HUES6 (cell line): ENCODE measurements around the gene ACVR1C.

Experiments
- H3K27ac ChIP-seq: 2 replicates; pipeline ENCODE4 v1.7.0; 2013; ENCODE audit warnings: low read depth, mild to moderate bottlenecking, low read length, inconsistent platforms
- H3K27me3 ChIP-seq: 2 replicates; pipeline ENCODE4 v1.6.1; 2013; ENCODE audit warnings: low read length; ENCODE audit not compliant: control insufficient read depth, insufficient read depth
- H3K36me3 ChIP-seq: 2 replicates; pipeline ENCODE4 v1.6.1; 2013; ENCODE audit warnings: low read length; ENCODE audit not compliant: control insufficient read depth, insufficient read depth
- H3K4me1 ChIP-seq: 2 replicates; pipeline ENCODE4 v1.6.1; 2013; ENCODE audit warnings: low read length; ENCODE audit not compliant: control insufficient read depth, insufficient read depth
- H3K4me3 ChIP-seq: 2 replicates; pipeline ENCODE4 v1.5.1; 2013; ENCODE audit warnings: low read depth, low read length
- H3K9ac ChIP-seq: one replicate; pipeline ENCODE4 v1.6.1; 2013; ENCODE audit warnings: mild to moderate bottlenecking, low read length
- H3K9me3 ChIP-seq: 2 replicates; pipeline ENCODE4 v1.6.1; 2013; ENCODE audit warnings: low read depth, low read length; ENCODE audit not compliant: control insufficient read depth, insufficient read depth

Gene ACVR1C

DNA sequence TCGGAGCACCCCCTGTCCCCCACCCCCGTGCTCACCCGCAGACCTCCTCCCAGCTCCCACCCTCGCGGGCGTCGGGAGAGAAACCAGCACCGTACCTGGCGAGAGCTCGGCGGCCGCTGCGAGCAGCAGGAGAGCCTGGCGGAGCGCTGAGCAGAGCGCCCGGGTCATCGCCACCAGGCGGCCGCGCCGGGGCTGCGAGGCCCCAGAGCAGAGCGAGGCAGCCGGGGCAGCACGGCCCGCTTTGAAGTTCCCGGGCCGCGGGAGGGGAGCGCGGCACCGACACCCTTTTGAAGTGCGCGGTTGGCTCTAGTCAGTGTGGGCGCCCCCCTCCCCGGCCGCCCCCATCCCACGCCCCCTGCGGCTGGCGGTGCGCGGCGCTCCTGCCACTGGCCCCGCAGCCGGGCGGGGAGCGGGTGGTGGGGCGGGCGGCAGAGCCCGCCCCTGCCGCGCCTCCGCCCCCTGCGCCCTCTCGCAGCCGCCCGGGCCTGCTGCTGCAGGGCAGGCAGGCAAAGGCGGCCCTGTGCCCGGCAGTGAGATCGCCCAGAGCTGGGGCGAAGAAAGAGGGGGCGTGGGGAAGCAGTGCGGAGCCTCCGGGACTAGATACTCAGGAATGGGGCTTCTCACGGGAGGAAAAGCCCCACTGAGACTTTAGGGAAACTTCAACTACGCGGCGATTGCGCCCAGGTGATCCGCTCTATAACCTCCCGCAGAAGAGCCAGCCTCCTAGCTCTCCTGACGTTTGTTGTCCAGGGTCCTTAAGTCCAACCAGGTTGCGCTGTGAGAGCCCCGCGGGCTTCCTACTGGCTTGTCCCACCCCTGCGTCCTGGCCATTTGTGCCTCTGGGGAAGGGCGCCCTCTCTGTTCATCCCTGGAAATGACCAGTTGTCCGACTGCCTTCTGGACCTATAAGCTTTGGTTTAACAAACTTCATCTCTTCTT, at the start of gene ACVR1C:
TSS of gene ACVR1C (minus strand) at position 388 of the 939 bp plus-strand sequence. CDS start at position 168, 220 bp downstream.
- Histone ChIP-seq H3K27me3 (peaks cover 52% of the 10 kb centered on the region), H3K9me3 (no peaks in the 10 kb centered on the region), H3K4me3 (peak within 1 kb of the TSS; percentile 64), H3K36me3 (no peaks in the 10 kb centered on the region), H3K27ac (no peak within 1 kb of the TSS), H3K9ac (no peak within 1 kb of the TSS), H3K4me1 (peaks cover 9% of the 10 kb centered on the region)

DNA sequence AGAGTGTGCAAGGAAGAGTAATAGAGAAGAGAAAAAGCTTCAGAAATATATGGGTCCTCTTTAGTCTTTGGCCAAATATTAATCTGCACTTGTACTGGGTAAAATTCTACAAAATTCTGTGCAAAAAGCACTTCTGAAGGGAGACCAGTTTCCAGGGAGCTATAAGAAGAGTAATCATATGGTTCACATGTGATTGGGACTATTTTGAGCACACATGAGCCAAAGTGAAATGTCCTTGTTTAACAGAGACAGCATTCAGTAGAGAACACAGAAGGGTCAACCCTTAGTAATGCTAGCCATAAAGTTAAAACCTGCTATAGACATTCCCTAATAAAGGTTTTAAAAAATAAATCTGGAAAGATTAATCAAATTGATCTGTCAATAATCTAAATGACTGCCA, 49.3 kb upstream of the ACVR1C start:
- H3K27me3 ChIP-seq, result peaks cover 40% of the 10 kb centered on the region
- no peak overlapping the region for H3K27ac ChIP-seq
- no peaks in the 10 kb centered on the region for H3K36me3 ChIP-seq
- no peak overlapping the region for H3K4me3 ChIP-seq
- no peak overlapping the region for H3K9ac ChIP-seq
- H3K9me3 ChIP-seq, result no peaks in the 10 kb centered on the region
- H3K4me1 ChIP-seq, result no peaks in the 10 kb centered on the region

DNA sequence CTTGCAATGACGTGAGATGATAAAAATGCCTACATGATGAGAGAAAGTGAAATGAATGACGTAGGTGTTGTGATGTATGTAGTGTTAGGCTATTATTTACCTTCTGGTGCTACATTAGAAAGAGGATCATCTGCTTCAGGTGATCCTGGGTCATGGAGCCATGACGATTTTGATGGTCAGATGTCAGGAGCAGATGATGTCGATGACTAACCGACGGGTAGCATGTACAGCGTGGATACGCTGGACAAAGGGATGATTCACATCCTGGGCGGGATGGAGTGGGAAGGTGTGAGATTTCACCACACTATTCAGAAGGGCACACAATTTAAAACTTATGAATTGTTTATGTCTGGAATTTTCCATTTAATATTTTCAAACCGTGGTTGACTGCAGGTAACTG, 43.5 kb upstream of the ACVR1C start:
- Histone ChIP-seq H3K9me3 (no peaks in the 10 kb centered on the region), H3K4me3 (no peak overlapping the region), H3K4me1 (no peaks in the 10 kb centered on the region), H3K27ac (no peak overlapping the region), H3K27me3 (peaks cover 4% of the 10 kb centered on the region), H3K9ac (no peak overlapping the region), H3K36me3 (no peaks in the 10 kb centered on the region)

DNA sequence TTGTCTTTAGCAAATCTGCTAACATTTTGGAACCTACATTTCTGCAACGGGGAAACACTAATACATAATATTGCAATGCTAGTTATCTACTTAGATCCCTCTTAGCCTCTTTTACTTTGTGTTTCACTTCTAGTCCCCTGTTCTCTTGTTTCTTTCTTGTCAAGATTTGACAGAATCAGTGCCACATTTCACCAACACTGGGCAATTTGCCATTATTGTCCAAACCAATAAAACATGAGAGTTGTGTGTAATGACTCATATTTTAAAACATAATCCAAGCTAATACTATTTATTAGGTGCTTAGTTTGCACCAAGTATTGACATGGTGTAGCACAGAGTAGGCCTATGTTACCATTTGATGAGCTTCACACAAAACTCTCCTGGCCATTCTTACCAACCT, 33.7 kb upstream of the ACVR1C start:
- no peak overlapping the region for H3K27ac ChIP-seq
- H3K9ac ChIP-seq, result no peak overlapping the region
- no peaks in the 10 kb centered on the region for H3K36me3 ChIP-seq
- H3K4me1 ChIP-seq, result no peaks in the 10 kb centered on the region
- no peaks in the 10 kb centered on the region for H3K27me3 ChIP-seq
- H3K4me3 ChIP-seq, result no peak overlapping the region
- no peaks in the 10 kb centered on the region for H3K9me3 ChIP-seq

DNA sequence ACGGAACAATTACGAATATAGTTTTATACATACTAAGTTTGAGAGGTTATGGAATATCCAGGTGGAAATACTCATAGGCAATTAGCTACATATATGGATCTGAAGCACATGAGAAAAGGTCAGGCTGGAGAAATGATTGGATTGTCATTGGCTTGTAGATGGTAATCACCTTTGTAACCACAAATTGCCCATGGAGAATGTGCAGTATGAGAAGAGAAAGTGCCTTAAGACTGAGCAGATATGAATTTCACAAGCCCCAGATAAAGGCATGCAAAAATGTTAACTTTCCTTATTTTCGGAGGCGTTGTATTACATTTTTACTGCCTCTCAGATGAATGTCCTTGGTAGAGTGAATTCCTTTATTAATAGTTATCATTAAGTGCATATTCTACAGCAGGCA, 33.1 kb upstream of the ACVR1C start:
- Histone ChIP-seq H3K27ac (no peak overlapping the region), H3K4me3 (no peak overlapping the region), H3K36me3 (no peaks in the 10 kb centered on the region), H3K27me3 (no peaks in the 10 kb centered on the region), H3K9me3 (no peaks in the 10 kb centered on the region), H3K4me1 (no peaks in the 10 kb centered on the region), H3K9ac (no peak overlapping the region)

DNA sequence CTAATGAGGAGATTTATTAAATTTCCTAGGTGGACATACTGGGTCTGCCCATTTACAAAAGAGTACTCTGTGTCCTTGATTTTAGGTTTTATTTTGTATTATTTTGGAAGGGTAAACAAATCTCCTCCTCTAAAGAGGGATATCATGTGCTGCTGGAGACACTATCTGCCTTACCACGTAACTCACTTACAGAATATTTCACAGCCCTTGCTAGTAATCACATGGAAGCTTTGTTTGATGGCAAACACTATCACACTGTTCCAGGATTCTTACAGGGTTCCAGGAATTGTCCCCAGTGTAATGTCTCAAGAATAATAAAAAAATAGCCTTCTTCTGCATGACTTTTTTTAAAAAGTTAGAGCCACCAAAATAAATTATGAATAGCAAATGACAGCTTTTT, 29.2 kb upstream of the ACVR1C start:
- Histone ChIP-seq H3K4me1 (no peaks in the 10 kb centered on the region), H3K9ac (no peak overlapping the region), H3K27me3 (no peaks in the 10 kb centered on the region), H3K4me3 (no peak overlapping the region), H3K27ac (no peak overlapping the region), H3K9me3 (no peaks in the 10 kb centered on the region), H3K36me3 (no peaks in the 10 kb centered on the region)

DNA sequence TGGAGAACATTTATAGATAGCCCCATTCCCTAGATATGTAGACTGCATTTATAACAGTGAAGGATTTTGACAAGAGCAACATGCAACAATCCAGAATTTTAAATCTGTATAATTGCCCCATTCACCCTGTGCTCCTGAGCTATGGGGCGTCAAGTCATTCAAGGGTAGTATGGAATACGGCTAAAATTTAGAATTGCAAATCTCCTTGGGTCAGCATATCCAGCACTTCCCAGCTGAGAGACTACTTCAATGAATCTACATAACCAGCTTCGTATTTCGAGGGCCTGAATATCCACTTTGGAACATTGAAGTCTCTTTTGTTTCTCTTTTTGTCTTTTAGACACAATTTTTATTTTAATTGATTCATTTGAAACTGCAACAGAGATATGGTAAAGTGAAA, 28.4 kb upstream of the ACVR1C start:
- Histone ChIP-seq H3K27me3 (no peaks in the 10 kb centered on the region), H3K27ac (no peak overlapping the region)

DNA sequence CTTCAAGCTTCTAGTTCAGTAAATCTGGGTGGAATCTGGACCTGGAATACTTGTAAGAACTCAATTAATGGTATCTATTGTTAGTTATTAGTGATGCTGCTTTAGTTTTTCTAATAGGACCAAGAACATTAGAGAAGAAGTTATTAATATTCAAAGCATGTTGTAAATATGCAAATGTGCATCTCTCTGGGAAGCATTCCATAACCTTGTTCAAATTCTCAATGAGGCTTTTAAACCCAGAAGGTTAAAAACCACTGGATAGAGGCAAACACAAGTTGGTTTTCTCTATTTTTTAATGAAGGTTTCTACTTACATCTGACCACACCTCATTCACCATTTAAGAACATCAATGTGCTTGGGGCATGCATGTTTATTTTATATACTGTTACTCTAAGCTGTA, 16.1 kb upstream of the ACVR1C start:
- H3K4me1 ChIP-seq, result no peaks in the 10 kb centered on the region
- H3K9me3 ChIP-seq, result no peaks in the 10 kb centered on the region
- no peaks in the 10 kb centered on the region for H3K36me3 ChIP-seq
- H3K9ac ChIP-seq, result no peak overlapping the region
- no peaks in the 10 kb centered on the region; the same call in 1 of the 2 replicates for H3K27me3 ChIP-seq
- H3K4me3 ChIP-seq, result no peak overlapping the region
- H3K27ac ChIP-seq, result no peak overlapping the region

More for the DNA sequence above, 28.4 kb upstream of the ACVR1C start:
- H3K9me3 ChIP-seq, result no peaks in the 10 kb centered on the region
- no peaks in the 10 kb centered on the region for H3K4me1 ChIP-seq
- H3K4me3 ChIP-seq, result no peak overlapping the region
- H3K36me3 ChIP-seq, result no peaks in the 10 kb centered on the region
- H3K9ac ChIP-seq, result no peak overlapping the region

DNA sequence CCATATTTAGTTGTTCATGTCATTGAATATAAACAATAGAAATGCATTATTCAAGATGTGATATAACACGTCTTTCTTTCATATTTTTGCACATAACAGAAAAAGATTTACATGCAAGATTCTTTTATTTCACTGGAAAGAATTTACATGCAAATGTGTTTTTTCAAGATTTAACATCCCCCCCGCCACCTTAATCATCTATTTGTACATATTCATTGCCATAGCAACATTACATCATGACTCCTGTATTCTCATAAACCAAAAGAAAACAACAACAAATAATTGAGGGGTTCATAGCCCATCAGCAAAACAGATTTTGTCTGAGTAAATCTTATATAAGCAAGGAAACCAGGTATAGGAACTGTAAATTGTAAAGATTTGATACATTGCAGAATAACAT, 3.2 kb upstream of the ACVR1C start:
- peaks cover 23% of the 10 kb centered on the region for H3K27me3 ChIP-seq
- no peak overlapping the region for H3K27ac ChIP-seq
- H3K4me3 ChIP-seq, result no peak overlapping the region
- H3K9me3 ChIP-seq, result no peaks in the 10 kb centered on the region
- peaks cover 9% of the 10 kb centered on the region for H3K4me1 ChIP-seq
- H3K36me3 ChIP-seq, result no peaks in the 10 kb centered on the region
- H3K9ac ChIP-seq, result no peak overlapping the region

DNA sequence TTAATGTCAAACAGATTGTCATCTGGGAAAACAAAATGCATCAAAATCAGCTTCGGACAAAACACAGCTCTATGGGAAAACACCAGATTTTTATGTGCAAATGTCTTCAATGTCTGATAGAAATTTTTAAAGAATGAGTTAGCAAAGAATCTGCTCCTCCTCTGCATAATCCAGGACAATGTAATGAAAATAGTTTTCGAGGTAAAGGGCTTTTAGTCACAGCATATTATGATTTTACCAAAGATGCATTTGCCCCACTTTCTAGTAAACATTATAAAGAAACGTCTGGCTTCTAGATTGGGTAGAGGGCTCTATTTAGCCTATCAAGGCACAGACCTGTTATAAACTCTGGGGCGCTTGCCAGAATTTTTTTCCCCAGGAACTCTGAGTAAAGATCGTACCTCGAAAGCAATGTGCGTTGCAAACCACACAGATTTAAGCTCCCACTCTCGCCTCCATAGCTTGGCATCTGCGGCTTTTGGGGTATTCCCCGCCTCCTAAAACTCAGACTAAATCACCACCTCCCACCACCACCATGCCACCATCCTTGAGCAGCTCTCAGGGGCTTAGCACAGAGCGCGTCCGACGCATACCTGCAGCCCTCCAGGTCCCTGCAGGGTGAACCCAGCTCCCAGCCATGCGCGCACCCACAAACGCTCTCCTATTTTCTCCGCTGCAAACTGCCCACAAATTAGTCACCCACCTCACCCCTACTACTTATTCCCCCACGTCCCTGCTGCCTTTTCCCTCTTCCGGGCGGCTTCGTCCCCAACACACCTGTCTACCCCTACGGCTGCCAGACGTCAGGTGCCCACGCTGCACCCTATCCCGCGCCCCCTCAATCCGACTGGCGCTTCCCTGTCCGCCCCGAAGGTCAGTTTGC, 829 bp downstream of the ACVR1C start:
- no peak overlapping the region for H3K9ac ChIP-seq
- H3K9me3 ChIP-seq, result no peaks in the 10 kb centered on the region
- H3K27ac ChIP-seq, result no peak overlapping the region
- H3K27me3 ChIP-seq, result peaks cover 52% of the 10 kb centered on the region
- H3K36me3 ChIP-seq, result no peaks in the 10 kb centered on the region
- H3K4me1 ChIP-seq, result peaks cover 9% of the 10 kb centered on the region
- peak overlapping the region; percentile 64 for H3K4me3 ChIP-seq

DNA sequence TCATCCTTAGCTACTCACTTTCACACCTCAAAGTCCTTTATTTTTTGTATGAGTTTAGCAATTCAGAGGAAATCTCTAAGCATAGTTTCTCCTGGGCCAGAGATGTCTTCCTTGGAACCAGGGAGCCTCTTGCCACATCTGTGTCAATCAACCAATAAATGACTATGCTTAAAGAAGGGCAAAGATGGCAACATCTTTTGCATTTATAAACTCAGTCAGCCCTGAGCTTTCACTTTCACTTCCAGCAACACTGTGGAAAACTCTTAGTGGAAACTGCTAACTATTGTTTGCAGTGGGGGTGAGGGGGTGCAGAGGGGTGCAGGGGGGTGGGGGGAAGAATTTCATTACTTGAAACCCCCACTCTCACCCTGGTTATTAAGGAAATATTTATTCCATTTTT, 3.4 kb downstream of the ACVR1C start:
- no peaks in the 10 kb centered on the region for H3K36me3 ChIP-seq
- H3K4me3 ChIP-seq, result no peak overlapping the region
- no peak overlapping the region for H3K9ac ChIP-seq
- peaks cover 9% of the 10 kb centered on the region for H3K4me1 ChIP-seq
- H3K27ac ChIP-seq, result no peak overlapping the region
- peaks cover 58% of the 10 kb centered on the region for H3K27me3 ChIP-seq
- no peaks in the 10 kb centered on the region for H3K9me3 ChIP-seq
